ENCODE results near the gene CFD. TPM values are rescaled to one million over a fixed set of nuclear protein-coding genes. Genes with fewer than 3 reads are reported as not detected.

Gene CFD
- polyA plus RNA-seq, 1 donor from 2014 or later = 5.3 TPM

DNA sequence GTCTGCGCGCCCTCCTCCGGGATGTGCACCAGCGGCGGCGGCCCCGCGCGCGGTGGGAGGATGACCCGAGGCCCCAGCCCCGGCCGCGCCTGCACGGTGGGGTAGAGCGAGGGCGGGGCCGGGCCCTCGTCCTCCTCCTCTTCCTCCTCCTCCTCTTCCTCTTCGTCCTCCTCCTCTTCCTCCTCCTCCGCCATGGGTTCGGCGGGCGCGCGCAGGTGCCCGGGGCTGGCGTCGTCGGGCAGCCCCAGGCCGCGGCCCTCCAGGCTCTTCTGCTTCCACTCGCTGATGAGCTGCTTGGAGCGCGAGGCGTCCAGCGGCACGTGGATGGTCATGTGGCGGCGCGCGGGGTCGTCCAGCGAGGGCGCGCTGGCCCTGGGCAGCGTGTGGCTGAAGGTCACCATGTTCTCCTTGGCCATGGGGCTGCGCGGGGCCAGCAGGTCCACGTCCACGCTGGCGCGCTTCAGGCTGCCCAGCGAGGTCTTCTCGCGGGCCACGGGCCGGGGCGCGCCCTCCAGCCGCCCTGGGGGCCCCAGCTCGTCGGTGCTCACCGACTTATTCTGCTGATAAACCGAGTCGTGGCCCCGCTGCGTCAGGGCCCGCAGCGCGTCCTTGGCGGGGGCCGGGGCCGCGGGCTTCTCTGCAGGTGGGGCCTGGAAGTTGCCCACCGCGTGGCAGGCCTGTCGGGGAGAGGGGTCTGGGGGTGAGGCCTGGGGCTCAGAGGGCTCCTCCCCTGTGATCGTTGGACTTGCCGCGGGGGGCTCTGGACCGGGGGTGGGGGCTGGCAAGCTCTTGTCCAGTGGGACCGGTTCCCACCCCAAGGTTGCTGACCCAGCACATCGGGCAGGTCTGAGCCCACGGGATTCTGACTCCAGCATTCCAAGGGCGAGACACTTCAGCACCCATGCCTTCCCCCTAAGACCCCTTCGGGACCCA lies 46.0 kb upstream of the CFD start:
- Histone ChIP-seq H3K27ac (ENCODE audit: low read length) (no peak overlapping the region), H3K79me2 (replicated peaks; ENCODE audit: insufficient read depth, low read length) (peaks cover 11% of the 10 kb centered on the region), H2AFZ (ENCODE audit: low read depth, low read length) (no peak overlapping the region), H3F3A (ENCODE audit: insufficient read depth, low read length, poor library complexity, severe bottlenecking) (no peaks in the 10 kb centered on the region), H4K20me1 (ENCODE audit: insufficient read depth) (peaks cover 11% of the 10 kb centered on the region), H3K9me2 (ENCODE audit: insufficient read depth, low read length) (no peaks in the 10 kb centered on the region), H3K27me3 (ENCODE audit: insufficient read depth, low read depth, low read length) (no peaks in the 10 kb centered on the region), H3K4me2 (ENCODE audit: low read length) (no peak overlapping the region), H3K9ac (ENCODE audit: low read length) (no peak overlapping the region), H3K4me3 (ENCODE audit: low read length) (no peak overlapping the region), H3K36me3 (ENCODE audit: insufficient read depth, low read length) (no peaks in the 10 kb centered on the region), H3K9me3 (ENCODE audit: low read length) (no peaks in the 10 kb centered on the region)
- TF ChIP-seq POLR2AphosphoS5 (IDR thresholded peaks at IDR 0.05) = no peak
- no peak for TF ChIP-seq RAD21 (conservative IDR thresholded peaks at IDR 0.05)
- TF ChIP-seq, protein P1, sequence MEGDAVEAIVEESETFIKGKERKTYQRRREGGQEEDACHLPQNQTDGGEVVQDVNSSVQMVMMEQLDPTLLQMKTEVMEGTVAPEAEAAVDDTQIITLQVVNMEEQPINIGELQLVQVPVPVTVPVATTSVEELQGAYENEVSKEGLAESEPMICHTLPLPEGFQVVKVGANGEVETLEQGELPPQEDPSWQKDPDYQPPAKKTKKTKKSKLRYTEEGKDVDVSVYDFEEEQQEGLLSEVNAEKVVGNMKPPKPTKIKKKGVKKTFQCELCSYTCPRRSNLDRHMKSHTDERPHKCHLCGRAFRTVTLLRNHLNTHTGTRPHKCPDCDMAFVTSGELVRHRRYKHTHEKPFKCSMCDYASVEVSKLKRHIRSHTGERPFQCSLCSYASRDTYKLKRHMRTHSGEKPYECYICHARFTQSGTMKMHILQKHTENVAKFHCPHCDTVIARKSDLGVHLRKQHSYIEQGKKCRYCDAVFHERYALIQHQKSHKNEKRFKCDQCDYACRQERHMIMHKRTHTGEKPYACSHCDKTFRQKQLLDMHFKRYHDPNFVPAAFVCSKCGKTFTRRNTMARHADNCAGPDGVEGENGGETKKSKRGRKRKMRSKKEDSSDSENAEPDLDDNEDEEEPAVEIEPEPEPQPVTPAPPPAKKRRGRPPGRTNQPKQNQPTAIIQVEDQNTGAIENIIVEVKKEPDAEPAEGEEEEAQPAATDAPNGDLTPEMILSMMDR (IDR thresholded peaks at IDR 0.05; ENCODE audit: poor library complexity, severe bottlenecking) = no peak

DNA sequence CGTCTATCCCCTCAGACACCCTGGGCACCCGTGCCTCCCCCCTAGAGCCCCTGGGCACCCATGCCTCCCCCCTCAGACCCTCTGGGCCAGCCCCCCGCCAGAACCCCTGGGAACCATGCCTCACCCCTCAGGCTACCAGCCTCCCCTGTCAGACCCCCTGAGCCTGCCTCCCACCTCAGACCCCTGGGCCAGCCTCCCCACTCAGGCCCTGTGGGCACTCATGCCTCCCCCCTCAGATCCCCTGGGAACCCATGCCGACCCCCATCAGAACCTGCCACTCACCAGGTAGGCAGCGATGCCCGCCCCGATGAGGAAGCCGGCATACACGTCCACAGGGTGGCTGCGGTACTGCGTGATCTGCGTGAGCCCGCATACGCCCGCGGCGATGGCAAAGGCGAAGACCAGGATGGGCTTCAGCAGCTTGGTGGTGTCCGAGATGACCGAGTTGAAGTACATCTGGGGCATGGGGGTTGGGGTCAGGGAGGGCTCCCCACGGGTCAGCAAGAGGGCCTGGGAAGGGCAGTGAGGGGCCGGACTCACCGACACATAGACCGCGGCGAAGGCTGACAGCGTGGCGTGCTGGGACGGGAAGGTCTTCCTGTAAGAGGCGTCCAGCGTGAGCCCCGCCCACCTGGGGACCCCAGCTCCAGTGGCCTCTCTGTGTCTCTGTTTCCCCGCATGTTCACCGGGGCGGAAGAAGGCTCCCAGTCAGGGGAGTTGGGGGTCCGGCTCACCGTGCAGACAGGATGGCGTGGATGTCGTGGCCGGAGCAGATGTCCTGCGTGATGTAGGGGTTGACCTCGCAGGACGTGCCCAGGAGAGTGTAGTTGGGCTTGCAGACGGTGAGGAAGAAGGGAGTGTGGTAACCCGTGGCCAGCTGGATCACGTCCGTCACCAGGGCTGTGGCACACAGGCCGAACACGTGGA lies 45.0 kb upstream of the CFD start:
- TF ChIP-seq RAD21 (conservative IDR thresholded peaks at IDR 0.05) = no peak
- no peak for TF ChIP-seq MXI1 (conservative IDR thresholded peaks at IDR 0.05; ENCODE audit: poor library complexity, severe bottlenecking)
- no peak for TF ChIP-seq POLR2AphosphoS5 (IDR thresholded peaks at IDR 0.05)
- TF ChIP-seq, protein P2, sequence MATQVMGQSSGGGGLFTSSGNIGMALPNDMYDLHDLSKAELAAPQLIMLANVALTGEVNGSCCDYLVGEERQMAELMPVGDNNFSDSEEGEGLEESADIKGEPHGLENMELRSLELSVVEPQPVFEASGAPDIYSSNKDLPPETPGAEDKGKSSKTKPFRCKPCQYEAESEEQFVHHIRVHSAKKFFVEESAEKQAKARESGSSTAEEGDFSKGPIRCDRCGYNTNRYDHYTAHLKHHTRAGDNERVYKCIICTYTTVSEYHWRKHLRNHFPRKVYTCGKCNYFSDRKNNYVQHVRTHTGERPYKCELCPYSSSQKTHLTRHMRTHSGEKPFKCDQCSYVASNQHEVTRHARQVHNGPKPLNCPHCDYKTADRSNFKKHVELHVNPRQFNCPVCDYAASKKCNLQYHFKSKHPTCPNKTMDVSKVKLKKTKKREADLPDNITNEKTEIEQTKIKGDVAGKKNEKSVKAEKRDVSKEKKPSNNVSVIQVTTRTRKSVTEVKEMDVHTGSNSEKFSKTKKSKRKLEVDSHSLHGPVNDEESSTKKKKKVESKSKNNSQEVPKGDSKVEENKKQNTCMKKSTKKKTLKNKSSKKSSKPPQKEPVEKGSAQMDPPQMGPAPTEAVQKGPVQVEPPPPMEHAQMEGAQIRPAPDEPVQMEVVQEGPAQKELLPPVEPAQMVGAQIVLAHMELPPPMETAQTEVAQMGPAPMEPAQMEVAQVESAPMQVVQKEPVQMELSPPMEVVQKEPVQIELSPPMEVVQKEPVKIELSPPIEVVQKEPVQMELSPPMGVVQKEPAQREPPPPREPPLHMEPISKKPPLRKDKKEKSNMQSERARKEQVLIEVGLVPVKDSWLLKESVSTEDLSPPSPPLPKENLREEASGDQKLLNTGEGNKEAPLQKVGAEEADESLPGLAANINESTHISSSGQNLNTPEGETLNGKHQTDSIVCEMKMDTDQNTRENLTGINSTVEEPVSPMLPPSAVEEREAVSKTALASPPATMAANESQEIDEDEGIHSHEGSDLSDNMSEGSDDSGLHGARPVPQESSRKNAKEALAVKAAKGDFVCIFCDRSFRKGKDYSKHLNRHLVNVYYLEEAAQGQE (IDR thresholded peaks at IDR 0.05; ENCODE audit: borderline replicate concordance) = no peak
- no peak for TF ChIP-seq EZH2 (IDR thresholded peaks at IDR 0.05; ENCODE audit: borderline replicate concordance, insufficient read depth, low read length, poor library complexity, severe bottlenecking)
- TF ChIP-seq TAF1 (IDR thresholded peaks at IDR 0.05; ENCODE audit: low read depth) = no peak
- TF ChIP-seq SMC3 (conservative IDR thresholded peaks at IDR 0.05; ENCODE audit: poor library complexity) = no peak
- no peak for TF ChIP-seq EP300 (conservative IDR thresholded peaks at IDR 0.05; ENCODE audit: poor library complexity, severe bottlenecking)
- TF ChIP-seq, protein P1 (IDR thresholded peaks at IDR 0.05; ENCODE audit: poor library complexity, severe bottlenecking) = no peak
- Histone ChIP-seq H3K9ac (ENCODE audit: low read length) (no peak overlapping the region), H3K36me3 (ENCODE audit: insufficient read depth, low read length) (no peaks in the 10 kb centered on the region)

More for the DNA sequence above, 45.0 kb upstream of the CFD start:
- Histone ChIP-seq H3K9me2 (ENCODE audit: insufficient read depth, low read length) (no peaks in the 10 kb centered on the region), H3K4me2 (ENCODE audit: low read length) (no peak overlapping the region), H3K9me3 (ENCODE audit: low read length) (no peaks in the 10 kb centered on the region), H4K20me1 (ENCODE audit: insufficient read depth) (peaks cover 11% of the 10 kb centered on the region), H3K4me3 (ENCODE audit: low read length) (no peak overlapping the region), H3K27ac (ENCODE audit: low read length) (no peak overlapping the region), H2AFZ (ENCODE audit: low read depth, low read length) (no peak overlapping the region), H3F3A (ENCODE audit: insufficient read depth, low read length, poor library complexity, severe bottlenecking) (no peaks in the 10 kb centered on the region), H3K27me3 (ENCODE audit: insufficient read depth, low read depth, low read length) (no peaks in the 10 kb centered on the region), H3K79me2 (replicated peaks; ENCODE audit: insufficient read depth, low read length) (peaks cover 13% of the 10 kb centered on the region)
